ENCODE measurements around the gene TOX2. TPM values are rescaled to one million over a fixed set of nuclear protein-coding genes. Genes with fewer than 3 reads are reported as not detected.

Gene TOX2
- total and polyA plus RNA-seq, 2 donors, result 14.5 to 75.8 TPM

GRCh38 chr20:44110816-44111568, 196.3 kb downstream of the TOX2 start:
- DNase-seq (ENCODE audit: low read depth in 6 of 9, low spot score in 9 of 9), result no peak
- Histone ChIP-seq H3K4me1 (ENCODE audit: control insufficient read depth in 2 of 2, insufficient read depth in 2 of 2, low read length in 2 of 2) (no peaks in the 10 kb centered on the region), H3K27me3 (ENCODE audit: control insufficient read depth in 2 of 2, insufficient read depth in 1 of 2, low read length in 1 of 2) (peaks cover 13 to 40% of the 10 kb centered on the region in 2 donors), H3K9me3 (ENCODE audit: control insufficient read depth in 2 of 2, insufficient read depth in 1 of 2, low read length in 1 of 2) (no peaks in the 10 kb centered on the region), H3K36me3 (ENCODE audit: control insufficient read depth in 2 of 2, insufficient read depth in 2 of 2, low read length in 1 of 2) (no peaks in the 10 kb centered on the region), H3K27ac (ENCODE audit: low read depth in 1 of 2, low read length in 1 of 2) (no peak overlapping the region), H3K4me3 (ENCODE audit: low read length in 2 of 2) (no peak overlapping the region)
- 79% methylated on average over 9 of the region's 9 CpGs for WGBS

DNA sequence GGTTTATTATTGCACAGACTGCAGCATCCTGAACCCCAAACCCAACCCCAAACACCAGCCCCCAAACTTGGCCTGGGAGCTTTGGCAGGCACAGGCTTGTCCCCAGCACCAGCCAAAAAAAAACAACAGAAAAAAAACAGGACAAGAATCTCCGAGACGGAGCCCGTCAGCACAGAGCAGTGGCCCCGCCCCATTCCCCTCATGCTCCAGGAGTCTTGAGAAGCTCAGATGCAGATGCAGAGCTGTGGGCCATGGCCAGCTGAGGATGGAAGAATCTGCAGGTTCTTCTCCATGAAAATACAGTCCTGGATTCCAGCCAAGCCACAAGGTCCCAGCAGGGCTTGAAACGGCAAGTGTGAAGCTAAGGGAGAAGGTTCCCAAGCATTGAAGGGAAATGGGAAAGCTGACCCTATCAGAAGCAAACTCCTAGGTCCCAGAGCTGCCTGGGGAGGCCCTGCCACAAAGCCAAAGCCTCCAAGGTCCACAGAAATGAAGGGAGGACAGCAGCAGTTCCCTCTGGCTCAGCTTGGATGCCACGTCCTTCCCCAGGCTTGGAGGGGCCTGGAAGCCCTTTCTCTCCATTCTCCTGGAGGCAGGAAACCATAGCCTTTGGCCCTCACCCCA, 197.2 kb downstream of the TOX2 start:
- no peaks in the 10 kb centered on the region for H3K9me3 ChIP-seq (ENCODE audit: control insufficient read depth in 2 of 2, insufficient read depth in 1 of 2, low read length in 1 of 2)
- H3K27ac ChIP-seq (ENCODE audit: low read depth in 1 of 2, low read length in 1 of 2), result no peak overlapping the region
- no peaks in the 10 kb centered on the region for H3K36me3 ChIP-seq (ENCODE audit: control insufficient read depth in 2 of 2, insufficient read depth in 2 of 2, low read length in 1 of 2)
- H3K27me3 ChIP-seq (ENCODE audit: control insufficient read depth in 2 of 2, insufficient read depth in 1 of 2, low read length in 1 of 2), result peaks cover 21 to 48% of the 10 kb centered on the region in 2 donors
- DNase-seq (ENCODE audit: low read depth in 6 of 9, low spot score in 9 of 9), result no peak
- H3K4me1 ChIP-seq (ENCODE audit: control insufficient read depth in 2 of 2, insufficient read depth in 2 of 2, low read length in 2 of 2), result no peaks in the 10 kb centered on the region
- no peak overlapping the region for H3K4me3 ChIP-seq (ENCODE audit: low read length in 2 of 2)
- WGBS, result 63% methylated on average over 6 of the region's 6 CpGs

DNA sequence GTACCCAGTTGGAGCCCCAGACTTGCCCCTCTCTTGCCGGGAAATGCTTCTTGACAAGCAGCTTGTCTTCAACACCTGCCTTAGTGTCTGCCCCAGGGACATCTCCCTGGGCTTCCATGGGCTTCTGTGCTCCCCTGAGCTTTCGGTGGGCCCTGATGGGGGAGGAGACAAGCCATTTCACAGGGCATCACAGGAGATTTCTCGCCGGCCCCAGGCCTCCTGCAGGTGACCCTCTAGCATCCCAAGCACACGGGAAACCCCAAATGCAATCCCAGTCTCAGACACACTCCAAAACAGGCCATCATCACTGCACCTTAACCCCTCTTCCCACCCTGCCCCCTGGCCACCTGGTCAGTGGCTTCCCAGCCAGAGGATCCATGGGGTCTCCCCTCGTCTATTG, 197.8 kb downstream of the TOX2 start:
- Histone ChIP-seq H3K4me3 (ENCODE audit: low read length in 2 of 2) (no peak overlapping the region), H3K4me1 (ENCODE audit: control insufficient read depth in 2 of 2, insufficient read depth in 2 of 2, low read length in 2 of 2) (no peaks in the 10 kb centered on the region), H3K27me3 (ENCODE audit: control insufficient read depth in 2 of 2, insufficient read depth in 1 of 2, low read length in 1 of 2) (peaks cover 21 to 53% of the 10 kb centered on the region in 2 donors), H3K36me3 (ENCODE audit: control insufficient read depth in 2 of 2, insufficient read depth in 2 of 2, low read length in 1 of 2) (no peaks in the 10 kb centered on the region), H3K9me3 (ENCODE audit: control insufficient read depth in 2 of 2, insufficient read depth in 1 of 2, low read length in 1 of 2) (no peaks in the 10 kb centered on the region), H3K27ac (ENCODE audit: low read depth in 1 of 2, low read length in 1 of 2) (no peak overlapping the region)
- 93% methylated on average over 6 of the region's 6 CpGs for WGBS
- DNase-seq (ENCODE audit: low read depth in 6 of 9, low spot score in 9 of 9), result no peak

DNA sequence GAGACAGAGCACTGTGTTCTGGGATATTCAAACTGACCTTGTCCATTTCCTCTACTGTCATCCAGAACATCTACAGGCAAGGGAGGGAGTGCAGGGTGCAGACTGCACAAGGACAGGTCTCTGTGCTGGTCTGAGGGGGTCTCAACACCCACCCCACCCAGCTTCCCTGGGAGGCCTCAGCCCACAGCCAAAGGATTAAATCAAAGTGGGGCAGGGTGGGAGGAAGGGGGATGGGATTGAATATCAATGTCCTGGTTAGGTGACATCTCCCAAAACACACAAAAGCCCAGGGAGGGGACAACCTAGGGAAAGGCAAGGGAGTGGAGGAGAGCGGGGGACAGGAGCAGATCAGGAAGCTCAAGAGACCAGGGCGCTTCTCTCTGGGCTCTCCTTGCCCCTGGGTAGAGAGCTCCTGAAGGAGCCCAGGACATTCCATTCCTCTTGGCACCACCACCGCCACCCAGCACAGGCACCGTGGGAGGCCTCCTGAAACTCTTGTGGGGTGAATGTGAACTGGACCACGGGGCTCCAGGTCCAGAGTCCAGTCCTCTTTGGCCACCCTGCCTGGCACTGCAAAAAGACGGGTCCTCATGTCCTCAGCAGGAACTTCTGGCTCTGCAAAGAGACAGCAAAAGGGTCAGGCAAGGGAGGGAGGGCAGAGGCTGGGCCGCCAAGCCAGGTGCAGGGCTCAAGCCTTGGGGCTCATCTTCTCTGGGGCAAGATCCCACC, 198.4 kb downstream of the TOX2 start:
- H3K4me1 ChIP-seq (ENCODE audit: control insufficient read depth in 2 of 2, insufficient read depth in 2 of 2, low read length in 2 of 2), result no peaks in the 10 kb centered on the region
- no peak for DNase-seq (ENCODE audit: low read depth in 6 of 9, low spot score in 9 of 9)
- no peak overlapping the region for H3K4me3 ChIP-seq (ENCODE audit: low read length in 2 of 2)
- peaks cover 21 to 53% of the 10 kb centered on the region in 2 donors for H3K27me3 ChIP-seq (ENCODE audit: control insufficient read depth in 2 of 2, insufficient read depth in 1 of 2, low read length in 1 of 2)
- 88% methylated on average over 7 of the region's 7 CpGs for WGBS
- no peaks in the 10 kb centered on the region for H3K9me3 ChIP-seq (ENCODE audit: control insufficient read depth in 2 of 2, insufficient read depth in 1 of 2, low read length in 1 of 2)
- H3K27ac ChIP-seq (ENCODE audit: low read depth in 1 of 2, low read length in 1 of 2), result no peak overlapping the region
- no peaks in the 10 kb centered on the region for H3K36me3 ChIP-seq (ENCODE audit: control insufficient read depth in 2 of 2, insufficient read depth in 2 of 2, low read length in 1 of 2)

DNA sequence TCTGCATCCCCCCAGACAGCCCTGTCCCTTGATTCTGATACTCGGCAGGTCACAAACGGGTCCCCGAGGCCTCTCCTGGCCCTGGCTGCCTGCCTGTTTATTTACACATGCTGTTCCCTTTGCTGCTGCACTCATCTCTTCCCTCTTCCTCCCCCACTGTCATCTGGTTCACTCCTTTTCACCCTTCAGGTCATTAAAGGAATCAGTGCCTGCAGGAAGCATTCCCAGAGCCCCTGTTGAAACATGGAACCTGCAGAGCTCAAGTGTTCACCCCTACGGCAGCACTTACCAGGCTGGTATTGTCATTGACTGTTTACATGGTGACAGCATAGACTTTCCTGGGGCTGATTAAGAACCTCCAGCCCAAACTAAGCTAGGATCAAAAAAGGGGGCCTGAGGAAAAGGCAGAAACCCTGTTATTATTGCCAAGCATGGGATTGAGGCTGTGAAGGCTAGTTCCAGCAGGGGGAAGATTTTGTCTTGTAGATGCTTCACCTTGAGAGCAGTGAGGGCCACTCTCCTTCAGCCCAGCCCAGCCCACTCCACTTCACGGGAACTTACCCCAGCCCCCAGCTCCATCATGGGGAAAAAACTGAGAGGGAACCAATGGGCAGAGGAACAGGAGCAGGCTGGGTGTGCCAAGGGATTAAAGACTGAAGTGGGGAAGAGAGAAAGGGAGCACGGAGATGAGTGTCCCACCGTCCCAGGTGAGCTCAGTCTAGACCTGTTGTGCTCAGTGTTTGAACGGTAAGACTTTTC, 199.1 kb downstream of the TOX2 start:
- Histone ChIP-seq H3K36me3 (ENCODE audit: control insufficient read depth in 2 of 2, insufficient read depth in 2 of 2, low read length in 1 of 2) (no peaks in the 10 kb centered on the region), H3K9me3 (ENCODE audit: control insufficient read depth in 2 of 2, insufficient read depth in 1 of 2, low read length in 1 of 2) (no peaks in the 10 kb centered on the region), H3K27me3 (ENCODE audit: control insufficient read depth in 2 of 2, insufficient read depth in 1 of 2, low read length in 1 of 2) (peaks cover 21 to 53% of the 10 kb centered on the region in 2 donors), H3K4me1 (ENCODE audit: control insufficient read depth in 2 of 2, insufficient read depth in 2 of 2, low read length in 2 of 2) (no peaks in the 10 kb centered on the region), H3K27ac (ENCODE audit: low read depth in 1 of 2, low read length in 1 of 2) (no peak overlapping the region), H3K4me3 (ENCODE audit: low read length in 2 of 2) (no peak overlapping the region)
- DNase-seq (ENCODE audit: low read depth in 6 of 9, low spot score in 9 of 9), result no peak
- WGBS, result 86% methylated on average over 8 of the region's 8 CpGs

DNA sequence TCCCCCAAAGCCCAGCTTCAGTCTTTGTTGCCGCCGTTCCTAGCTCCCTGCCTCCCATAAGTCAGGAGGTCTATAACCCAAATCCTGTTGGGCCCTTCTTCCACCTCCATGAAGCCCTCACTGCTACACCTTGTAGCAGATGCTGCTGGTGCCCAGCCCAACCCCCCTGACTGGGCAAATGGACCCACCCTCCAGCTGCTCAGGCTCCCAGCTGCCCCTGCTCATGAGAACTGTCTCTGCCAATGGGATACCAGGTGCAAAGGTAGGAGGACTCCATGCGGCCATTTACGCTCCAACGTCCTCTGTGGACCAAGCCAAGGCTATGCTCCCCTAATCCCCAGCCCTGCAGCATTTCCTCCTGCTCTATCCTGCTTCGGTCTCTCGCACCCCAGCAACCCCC, 200.5 kb downstream of the TOX2 start:
- Histone ChIP-seq H3K27ac (ENCODE audit: low read depth in 1 of 2, low read length in 1 of 2) (no peak overlapping the region), H3K9me3 (ENCODE audit: control insufficient read depth in 2 of 2, insufficient read depth in 1 of 2, low read length in 1 of 2) (no peaks in the 10 kb centered on the region), H3K27me3 (ENCODE audit: control insufficient read depth in 2 of 2, insufficient read depth in 1 of 2, low read length in 1 of 2) (peaks cover 21 to 53% of the 10 kb centered on the region in 2 donors), H3K4me3 (ENCODE audit: low read length in 2 of 2) (no peak overlapping the region), H3K36me3 (ENCODE audit: control insufficient read depth in 2 of 2, insufficient read depth in 2 of 2, low read length in 1 of 2) (no peaks in the 10 kb centered on the region), H3K4me1 (ENCODE audit: control insufficient read depth in 2 of 2, insufficient read depth in 2 of 2, low read length in 2 of 2) (no peaks in the 10 kb centered on the region)
- DNase-seq (ENCODE audit: low read depth in 6 of 9, low spot score in 9 of 9), result no peak
- 95% methylated on average over 7 of the region's 7 CpGs for WGBS

DNA sequence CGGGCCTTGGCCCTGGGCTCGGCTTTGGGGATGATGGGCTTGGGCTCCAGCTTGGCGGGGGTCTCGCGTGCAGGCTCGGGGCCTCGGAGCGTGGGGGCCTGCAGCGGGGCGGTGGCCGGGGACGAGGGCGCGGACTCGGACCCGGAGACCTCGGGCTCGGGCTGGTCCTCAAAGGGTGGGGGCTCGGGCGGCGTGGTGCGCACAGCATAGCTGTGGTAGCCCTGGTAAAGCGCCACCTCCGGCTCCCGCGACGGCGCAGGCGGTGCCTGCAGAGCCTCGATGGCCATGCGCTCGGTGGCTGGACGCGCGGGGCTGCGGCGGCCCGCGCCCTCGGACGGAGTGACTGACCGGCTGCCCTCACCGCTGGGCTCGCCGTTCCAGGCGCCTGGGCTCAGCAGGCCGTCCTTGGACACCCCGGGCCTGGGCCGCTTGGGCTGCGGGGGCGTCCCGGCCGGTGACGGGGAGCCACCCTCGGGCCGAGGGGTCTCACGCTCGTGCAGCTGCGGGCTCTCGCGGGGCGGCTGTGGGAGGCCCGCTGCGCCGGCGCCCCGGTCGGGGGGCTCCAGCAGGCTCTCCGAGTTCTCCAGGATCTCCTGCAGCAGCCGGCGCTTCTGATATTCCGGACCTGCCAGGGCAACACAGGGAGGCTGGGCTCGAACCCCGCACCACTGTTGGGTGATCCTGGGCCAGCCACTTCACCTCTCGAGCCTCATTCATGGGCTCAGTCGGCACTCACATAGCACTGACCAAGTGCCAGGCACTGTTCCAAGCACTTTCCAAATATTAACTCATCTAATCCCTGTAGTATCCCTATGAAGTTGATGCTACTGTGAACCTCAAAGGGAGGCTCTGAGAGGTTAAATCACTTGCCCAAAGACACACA, 201.4 kb downstream of the TOX2 start:
- whole genome bisulfite sequencing, result 33% methylated on average over 76 of the region's 76 CpGs
- Histone ChIP-seq H3K36me3 (ENCODE audit: control insufficient read depth in 2 of 2, insufficient read depth in 2 of 2, low read length in 1 of 2) (no peaks in the 10 kb centered on the region), H3K9me3 (ENCODE audit: control insufficient read depth in 2 of 2, insufficient read depth in 1 of 2, low read length in 1 of 2) (no peaks in the 10 kb centered on the region), H3K27me3 (ENCODE audit: control insufficient read depth in 2 of 2, insufficient read depth in 1 of 2, low read length in 1 of 2) (peaks cover 21 to 53% of the 10 kb centered on the region in 2 donors), H3K4me1 (ENCODE audit: control insufficient read depth in 2 of 2, insufficient read depth in 2 of 2, low read length in 2 of 2) (no peaks in the 10 kb centered on the region), H3K4me3 (ENCODE audit: low read length in 2 of 2) (no peak overlapping the region), H3K27ac (ENCODE audit: low read depth in 1 of 2, low read length in 1 of 2) (no peak overlapping the region)
- no peak for DNase-seq (ENCODE audit: low read depth in 6 of 9, low spot score in 9 of 9)
